22Rv1 (cell line): ENCODE data around the gene ALKBH5.

Source experiments
- CTCF ChIP-seq: fragments of 450-650 bp; IDR thresholded peaks from 2 replicates; pipeline ENCODE4 v1.5.1; 2017; ENCODE audit warnings: mild to moderate bottlenecking
- ZFX ChIP-seq: fragments of 450-650 bp; IDR thresholded peaks from 2 replicates; pipeline ENCODE4 v1.6.1; 2017; ENCODE audit warnings: antibody characterized with exemption, borderline replicate concordance

GRCh38 chr17:18251204-18251603 is 67.6 kb downstream of the ALKBH5 start:
- TF ChIP-seq CTCF: no peak
- TF ChIP-seq ZFX: no peak
